ENCODE data around the gene RUNX2.
"Not testable (repeated sequence)": the region's sequence is repeated elsewhere in the genome, so short reads cannot be mapped to it uniquely, and the experiment has no call there.

Gene RUNX2

GRCh38 chr6:45445364-45445748 is 117.2 kb downstream of the RUNX2 start:
- DNase-seq = no peak
- intact Hi-C loops (cut with DNase I) = no loop called here

- intact Hi-C loops (cut with DNase I) = no loop called here
- peak in 23 of 42 donors; percentile 8 to 52 (median 26) for DNase-seq
Measured at GRCh38 chr6:45445749-45446549, 117.8 kb downstream of the RUNX2 start.

DNA sequence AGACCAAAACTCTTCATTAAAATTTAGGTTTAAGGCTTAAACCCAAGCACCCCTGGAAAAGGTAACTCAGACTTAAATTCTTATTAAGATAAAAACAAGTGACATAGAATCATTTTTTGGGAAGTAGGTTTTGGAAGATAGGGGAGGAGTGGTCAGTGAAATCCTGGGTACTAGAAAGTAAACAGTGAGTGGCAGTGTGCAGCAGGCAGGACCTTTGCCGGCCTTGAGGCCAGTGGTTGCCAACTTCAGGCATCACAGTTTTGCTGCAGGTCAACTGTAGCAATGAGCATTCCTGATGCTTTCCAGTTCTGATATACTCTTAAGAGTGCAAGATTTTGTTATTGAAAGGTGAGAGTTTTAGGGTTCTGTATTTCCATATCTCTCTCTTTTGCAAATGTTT is 118.9 kb downstream of the RUNX2 start:
- no peak for DNase-seq
- intact Hi-C loops (cut with DNase I) = no loop called here

DNA sequence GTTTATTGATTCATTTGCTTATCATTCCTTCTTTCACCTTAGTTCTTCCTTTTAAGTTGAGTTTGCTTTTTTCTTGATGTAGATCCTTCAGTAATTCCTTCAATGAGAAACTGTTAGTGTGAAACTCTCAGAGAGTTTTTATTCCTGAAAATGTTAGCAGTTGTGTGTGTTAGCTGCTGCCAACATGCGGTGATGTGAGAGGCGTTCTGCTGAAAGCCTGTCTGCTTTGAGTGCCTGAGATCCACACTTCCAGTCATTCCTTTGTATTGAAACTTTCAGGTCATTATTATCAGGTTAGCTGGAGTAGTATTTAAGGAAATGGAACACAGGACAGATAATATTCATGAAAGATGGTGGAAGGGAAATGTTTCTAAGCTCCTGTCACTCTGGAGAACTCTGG is 119.6 kb downstream of the RUNX2 start:
- no peak for DNase-seq
- intact Hi-C loops (cut with DNase I) = no loop called here

- intact Hi-C loops (cut with DNase I) = no loop called here
- no peak for DNase-seq
Measured at GRCh38 chr6:45448417-45449389, 120.6 kb downstream of the RUNX2 start.

DNA sequence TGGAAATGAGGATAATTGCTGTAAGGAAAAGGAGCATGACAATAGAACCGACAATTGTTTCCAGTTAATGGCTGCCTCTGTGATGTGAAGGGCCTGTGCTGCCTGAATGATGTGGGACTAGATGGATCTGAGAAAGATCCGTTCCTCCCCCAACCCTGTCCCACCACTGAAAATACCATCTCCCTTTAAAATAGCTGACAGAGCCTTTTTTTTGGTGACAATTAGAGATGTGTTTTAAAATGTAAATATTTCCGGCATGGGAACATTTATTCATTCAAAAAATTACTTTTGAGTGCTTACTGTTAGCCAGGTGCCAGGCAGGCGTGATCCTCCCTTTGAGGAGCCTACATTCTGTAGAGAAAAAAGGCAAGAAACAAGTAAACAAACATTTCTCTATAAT is 122.0 kb downstream of the RUNX2 start:
- no peak for DNase-seq
- intact Hi-C loops (cut with DNase I) = no loop called here

DNA sequence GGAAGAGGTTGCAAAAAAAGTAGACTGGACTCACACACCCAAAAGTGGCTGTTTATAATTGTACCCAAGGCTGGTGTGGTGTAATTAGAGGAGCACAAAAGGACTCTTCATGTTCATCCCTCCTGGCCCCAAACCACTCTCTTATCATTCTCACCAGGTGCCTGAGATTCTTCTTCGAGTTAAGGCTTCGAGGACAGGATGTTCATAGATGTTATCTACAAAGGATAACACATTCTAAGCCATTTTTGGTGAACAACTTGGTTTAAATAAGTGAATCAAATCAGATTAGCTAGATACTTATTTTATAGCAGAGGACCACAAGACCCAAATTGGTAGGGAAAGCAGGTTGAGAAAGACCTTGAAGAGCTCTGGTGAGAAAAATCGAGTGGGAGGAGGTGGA is 122.7 kb downstream of the RUNX2 start:
- intact Hi-C loops (cut with DNase I) = no loop called here

DNA sequence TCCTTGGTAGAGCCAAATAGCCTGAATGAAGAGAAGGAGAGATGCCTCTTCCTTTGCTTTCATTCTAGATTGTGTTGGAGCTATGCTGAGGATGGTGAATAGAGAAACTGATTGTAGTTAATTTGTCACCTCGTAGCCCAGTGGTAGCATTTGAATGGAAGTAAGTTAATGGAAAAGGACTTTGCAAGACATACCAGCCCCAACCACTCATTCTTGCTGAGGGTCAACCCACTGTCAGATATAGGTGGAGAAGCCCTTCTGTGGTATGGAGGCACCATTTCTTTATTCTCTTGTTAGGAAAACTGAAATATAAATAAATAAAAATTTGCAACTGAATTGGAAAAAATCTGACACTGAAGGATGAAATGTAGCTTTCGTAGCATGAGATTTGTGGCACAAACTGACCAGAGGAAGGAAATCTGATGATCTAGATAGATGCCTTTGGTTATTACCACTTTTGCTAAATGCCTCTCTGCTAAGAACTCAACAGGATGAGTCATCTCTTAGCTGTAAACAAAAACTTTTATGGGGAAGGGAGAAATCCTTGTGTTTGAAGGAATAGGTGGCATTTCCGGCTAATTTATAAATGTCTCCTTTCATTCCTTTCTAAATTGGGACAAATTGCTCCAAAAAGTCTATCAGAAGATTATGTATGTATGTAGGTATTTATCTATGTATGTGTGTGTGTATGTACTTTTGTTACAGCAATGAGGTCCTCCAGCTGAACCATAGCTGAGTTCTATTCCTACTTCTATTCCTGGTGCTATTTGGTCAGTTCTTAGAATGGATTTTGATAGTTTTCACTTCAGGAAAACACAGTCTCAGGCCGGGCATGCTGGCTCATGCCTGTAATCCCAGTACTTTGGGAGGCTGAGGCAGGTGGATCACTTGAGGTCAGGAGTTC is 126.1 kb downstream of the RUNX2 start:
- DNase-seq = no peak
- intact Hi-C loops (cut with DNase I) = no loop called here

More for the DNA sequence above, 122.7 kb downstream of the RUNX2 start:
- no peak for DNase-seq

GRCh38 chr6:45455408-45455807 is 127.3 kb downstream of the RUNX2 start:
- no peak for DNase-seq
- intact Hi-C loops (cut with DNase I) = no loop called here

DNA sequence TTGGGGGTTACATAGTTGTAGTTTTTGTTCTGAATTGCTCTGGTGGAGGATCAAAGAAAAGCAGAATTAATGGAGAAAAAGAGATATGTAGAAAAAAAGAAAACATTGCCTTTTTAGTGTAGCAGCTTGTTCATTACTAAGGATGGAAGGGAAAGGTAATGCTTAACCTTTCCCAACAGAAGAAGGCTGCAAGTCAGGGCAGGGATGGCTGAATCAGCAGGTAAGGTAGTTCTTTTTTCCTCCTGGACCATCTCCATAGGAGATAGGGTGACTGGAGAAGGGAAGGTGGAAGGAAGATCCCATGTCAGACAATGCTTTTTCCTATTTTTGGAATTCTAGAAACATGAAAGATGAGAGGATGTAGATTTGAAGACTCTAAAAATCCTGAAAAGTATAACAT is 129.0 kb downstream of the RUNX2 start:
- no peak for DNase-seq
- intact Hi-C loops (cut with DNase I) = no loop called here

GRCh38 chr6:45458672-45459071 is 130.5 kb downstream of the RUNX2 start:
- DNase-seq = no peak
- intact Hi-C loops (cut with DNase I) = no loop called here

DNA sequence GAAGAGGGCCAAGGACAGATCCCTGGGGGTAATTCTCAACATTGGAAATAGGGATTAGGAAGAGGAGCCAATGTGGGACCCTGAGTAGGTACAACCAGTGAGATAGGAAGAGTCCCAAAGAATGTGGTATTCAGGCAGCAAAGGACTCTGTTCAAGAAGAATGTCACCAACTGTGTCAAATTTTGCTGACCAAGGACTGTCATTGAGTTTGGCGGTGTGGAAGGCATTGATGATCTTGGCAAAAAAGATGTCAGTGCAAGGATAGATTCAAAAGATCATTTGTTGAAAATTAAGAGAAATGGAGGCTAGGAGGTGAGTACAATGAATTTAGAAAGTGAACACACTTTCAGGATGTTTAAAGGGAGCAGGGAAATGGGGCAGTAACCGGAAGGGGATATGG is 132.0 kb downstream of the RUNX2 start:
- intact Hi-C loops (cut with DNase I) = no loop called here
- DNase-seq = no peak

- no peak for DNase-seq
- intact Hi-C loops (cut with DNase I) = no loop called here
Measured at GRCh38 chr6:45461486-45461885, 133.4 kb downstream of the RUNX2 start.

DNA sequence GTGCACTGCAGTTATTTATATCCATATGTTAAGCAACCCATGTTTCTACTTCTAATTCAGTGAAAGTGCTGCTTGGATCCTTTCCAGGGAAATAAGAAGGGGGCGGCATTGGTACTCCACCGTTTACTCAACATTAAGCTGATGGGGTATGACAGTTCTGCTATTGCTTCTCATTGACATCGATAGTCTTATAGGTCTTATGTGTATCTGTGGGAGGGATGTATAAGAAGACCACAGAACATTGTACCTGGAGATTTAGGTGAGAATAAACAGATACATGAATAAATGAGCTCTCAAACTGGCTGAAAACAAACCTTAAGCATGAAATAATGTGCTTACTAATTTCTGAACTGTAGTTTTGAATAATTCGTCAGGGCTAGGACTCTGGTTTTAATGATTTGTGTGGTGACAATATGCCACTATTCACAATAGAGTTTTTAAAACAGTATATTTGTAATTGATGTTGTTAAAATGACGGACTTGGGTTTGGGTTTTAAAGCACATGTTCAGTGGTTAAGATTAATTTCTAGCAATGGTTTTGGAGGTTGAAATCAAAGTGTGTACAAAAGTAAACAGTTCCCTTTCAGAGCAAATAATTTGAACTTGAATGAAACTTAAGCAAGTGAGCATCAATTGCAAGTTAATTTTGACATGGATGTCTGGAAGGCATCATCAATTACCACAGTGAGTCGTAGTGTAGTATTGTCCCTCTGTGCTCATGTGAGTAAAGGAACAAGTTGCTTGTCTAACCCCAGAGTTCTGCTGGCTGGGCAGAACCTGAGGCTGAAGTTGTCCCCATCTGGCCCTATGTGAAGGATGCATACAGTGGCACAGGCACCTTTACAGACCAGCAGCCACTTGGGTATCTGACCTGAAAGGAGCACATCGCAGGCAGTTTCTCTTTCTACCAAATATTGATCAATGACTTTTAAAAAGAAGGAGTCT is 134.3 kb downstream of the RUNX2 start:
- DNase-seq = no peak
- intact Hi-C loops (cut with DNase I) = no loop called here

GRCh38 chr6:45464685-45465084 is 136.6 kb downstream of the RUNX2 start:
- intact Hi-C loops (cut with DNase I) = no loop called here
- DNase-seq = no peak

- intact Hi-C loops (cut with DNase I) = no loop called here
- DNase-seq = no peak
Measured at GRCh38 chr6:45466686-45467085, 138.6 kb downstream of the RUNX2 start.

GRCh38 chr6:45467417-45467816 is 139.3 kb downstream of the RUNX2 start:
- DNase-seq; intact Hi-C loops (cut with DNase I): not testable (repeated sequence)

GRCh38 chr6:45467853-45468252 is 139.7 kb downstream of the RUNX2 start:
- no peak for DNase-seq
- intact Hi-C loops (cut with DNase I) = no loop called here
